ENCODE measurements around the gene UQCC2.
A peak's percentile ranks its signal among the peaks of the same experiment; 100 is the strongest.

The UQCC2 gene

DNA sequence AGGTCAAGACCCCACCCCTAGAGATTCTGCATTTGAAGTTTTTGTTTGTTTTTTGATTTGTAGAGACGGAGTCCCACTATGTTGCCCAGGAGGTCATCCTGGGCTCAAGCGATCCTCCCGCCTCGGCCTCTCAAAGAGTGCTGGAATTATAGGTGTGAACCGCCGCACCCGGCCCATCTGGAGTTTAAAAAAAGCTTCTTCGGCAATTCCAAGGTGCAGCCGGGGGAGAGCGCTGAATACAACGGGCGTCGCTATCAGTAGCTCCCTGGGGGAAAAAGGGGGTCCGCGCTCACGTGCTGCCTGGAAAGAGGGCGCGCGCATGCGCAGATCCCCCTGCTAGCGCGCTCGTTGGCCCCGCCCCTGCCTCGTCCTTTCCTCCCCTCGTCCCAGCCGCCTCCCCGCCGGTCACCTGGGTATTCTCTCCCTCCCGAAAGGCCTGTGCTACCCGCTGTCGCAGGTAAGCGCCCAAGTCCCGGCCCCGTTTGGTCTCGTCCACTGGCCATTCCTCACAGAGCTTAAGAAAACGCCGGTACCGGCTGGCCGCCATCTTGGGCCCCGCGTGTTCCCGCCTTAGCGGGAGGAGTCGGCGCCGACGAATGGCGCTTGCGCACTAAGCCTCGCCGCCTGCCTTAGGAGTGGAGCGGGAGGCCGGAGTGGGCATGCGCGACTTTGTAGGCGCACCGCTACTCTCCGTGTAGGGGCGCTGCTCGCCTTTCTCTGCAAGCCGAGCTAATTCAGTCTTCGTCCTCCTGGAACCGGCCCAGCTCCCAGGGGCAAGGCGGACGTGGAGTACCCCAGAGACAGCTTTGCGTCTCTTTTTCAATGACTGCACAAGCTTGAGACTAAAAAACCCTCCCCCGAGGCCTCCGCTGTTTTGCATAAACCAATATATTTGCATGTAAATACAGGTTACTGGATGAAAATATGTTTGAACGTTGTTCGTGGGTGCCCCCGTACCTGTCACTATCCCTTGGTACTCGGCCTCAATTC is at the start of gene UQCC2:
Gene UQCC2 (minus strand): TSS at position 561 of the 990 bp plus-strand sequence. CDS start 14 bp downstream, at position 547.
- peak; percentile 96 to 97 for DNase-seq

DNA sequence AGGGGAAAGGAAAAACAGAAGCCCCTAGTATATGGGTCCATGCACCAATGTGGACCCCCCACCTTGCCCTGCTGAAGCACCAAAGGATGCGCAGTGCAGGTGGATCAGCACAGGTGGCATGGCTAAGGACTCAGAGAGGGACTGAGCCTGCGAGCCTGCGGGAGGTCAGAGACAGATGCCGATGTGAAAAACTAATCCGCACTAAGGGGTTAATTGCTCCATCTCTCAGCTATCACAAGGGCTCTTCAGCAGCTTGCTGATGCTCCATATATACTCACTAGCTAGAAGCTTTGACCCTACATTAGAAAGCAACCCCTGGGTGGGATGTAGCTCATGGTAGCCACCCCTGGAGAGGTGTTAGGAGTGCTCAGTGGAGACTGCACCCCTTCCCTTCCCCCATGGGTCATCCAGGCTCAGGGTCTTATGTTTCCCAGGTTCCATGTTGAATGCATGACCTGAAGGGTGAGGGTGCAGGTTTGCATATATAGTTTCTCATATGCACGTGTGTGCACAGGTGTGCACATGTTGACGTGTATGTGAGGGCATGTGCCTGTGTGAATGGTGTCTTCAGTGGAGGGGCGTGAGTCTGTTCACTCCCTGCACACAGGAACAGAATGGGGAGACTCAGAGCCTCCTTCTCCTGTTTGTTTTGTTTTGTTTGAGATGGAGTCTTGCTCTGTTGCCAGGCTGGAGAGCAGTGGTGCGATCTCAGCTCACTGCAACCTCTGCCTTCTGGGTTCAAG is 48.6 kb upstream of the UQCC2 start:
- DNase-seq, result no peak

DNA sequence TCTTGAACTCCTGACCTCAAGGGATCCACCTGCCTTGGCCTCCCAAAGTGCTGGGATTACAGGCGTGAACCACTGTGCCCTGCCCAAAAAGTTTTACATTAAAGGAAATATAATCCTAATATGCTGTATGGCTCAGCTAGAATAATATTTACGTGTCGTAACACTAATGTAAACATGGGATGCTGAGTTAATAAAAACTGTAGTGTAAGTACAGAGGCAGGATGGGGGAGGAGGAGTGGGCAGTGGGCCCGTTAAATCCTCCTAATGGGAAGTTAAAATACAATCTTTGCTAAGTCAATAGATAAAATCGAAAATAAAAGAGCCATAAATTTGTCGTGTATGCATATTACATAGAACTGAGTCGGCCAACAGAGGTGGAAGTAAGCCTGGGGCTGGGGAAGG is 47.3 kb upstream of the UQCC2 start:
- no peak for DNase-seq

DNA sequence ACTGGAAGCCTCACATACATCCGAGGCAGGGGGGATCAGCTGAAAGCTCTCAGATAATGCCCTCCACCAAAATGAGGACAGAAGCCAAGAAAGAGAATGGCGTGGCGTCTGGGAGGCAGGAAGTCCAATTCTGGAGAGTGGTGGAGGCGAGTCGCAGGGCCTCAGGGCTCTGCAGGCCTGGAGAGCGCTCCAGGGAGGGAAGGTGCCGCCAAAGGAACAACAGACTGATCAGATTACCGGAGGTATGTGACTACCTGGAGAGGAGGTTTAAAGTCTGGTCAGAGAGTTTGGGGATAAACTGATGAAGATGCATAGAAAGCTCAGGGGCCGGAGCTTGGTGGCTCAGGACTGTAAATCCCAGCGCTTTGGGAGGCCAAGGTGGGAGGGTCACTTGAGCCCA is 46.4 kb upstream of the UQCC2 start:
- DNase-seq, result no peak

DNA sequence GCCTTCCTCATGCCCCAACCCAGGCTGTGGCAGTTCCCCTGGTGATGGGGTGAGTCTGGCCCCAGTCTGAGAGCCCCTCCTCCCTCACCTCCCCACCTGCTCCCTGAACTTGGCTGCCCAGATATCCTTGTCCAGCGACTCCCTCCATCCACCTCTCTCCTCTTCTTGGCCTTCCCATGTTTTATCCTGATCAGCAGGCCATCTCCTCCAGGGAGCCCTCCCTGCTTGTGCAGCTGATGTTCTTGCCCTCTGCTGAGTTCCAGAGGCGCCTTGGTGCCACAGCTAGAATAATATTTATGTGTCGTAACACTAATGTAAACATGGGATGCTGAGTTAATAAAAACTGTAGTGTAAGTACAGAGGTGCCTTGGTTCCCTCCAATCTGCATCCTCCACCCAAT is 45.6 kb upstream of the UQCC2 start:
- DNase-seq, result no peak

DNA sequence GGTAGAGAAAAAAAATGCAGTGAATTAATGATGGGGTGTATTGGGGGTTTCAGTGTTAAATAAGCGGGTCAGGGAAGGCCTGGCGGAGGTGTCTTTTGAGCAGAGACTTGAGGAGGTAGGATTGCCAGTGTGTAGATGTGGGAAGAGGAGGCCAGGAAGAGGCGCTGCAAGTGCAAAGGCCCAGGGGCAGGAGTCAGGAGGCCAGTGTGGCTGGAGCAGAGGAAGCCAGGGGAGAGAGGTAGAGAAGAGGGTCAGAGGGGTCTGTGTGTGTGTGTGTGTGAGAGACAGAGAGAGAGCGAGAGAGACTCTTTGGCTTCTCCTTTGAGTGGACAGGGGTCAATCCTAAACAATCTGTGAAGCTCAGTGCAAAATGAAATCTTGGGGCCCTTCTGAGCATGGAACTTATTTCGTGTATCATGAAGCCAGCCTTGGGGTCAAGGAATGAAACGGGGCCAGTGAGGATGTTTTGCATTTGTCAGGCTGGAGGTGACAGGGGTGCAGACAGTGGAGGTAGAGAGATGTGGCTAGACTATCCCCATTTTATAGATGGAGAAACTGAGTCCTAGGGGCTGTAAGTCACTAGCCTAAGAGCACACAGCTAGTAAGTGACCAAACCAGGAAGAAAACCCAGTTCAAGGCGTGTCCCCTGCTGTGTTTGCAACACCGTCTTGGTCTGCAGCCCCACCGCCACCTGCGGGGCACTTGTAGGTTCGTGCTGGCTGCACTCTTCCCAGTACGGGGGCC is 44.9 kb upstream of the UQCC2 start:
- no peak for DNase-seq

DNA sequence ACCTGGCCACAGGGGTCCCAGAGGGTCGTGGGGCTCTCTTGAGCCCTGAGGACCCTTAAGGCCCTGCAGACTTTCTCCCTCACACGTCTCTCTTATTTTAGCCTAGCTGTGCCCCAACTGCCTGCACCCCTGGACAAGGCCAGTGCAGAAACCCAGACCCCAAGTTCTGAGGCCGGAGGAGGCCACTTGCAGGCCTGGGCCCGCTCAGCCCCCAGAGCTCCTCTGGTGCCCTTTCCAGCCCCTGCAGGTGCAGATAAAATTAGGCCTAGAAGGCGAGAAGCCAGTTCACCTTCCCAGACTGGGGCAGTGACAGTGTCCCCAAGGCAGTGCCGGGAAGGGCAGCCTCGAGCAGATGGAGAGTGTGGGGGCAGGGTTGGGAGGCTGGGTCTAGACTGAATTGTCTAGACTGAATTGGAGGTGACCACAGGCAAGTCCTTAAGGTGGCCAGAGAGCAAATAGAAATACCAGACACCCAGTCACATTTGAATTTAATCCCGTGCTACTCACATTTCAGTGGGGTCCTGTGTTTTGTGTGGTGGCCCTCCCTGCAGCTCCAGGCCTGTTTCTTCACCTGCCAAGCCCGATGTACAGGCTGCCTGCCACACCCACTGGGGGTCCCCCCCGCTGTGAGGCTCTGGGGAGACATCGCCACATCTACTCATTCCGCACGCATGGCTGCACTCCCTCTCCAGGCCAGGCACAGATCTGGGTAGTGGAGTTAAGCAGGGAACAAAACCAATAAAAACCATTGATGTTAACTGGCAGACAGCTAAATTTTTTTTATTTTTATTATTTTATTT is 43.8 kb upstream of the UQCC2 start:
- no peak for DNase-seq

DNA sequence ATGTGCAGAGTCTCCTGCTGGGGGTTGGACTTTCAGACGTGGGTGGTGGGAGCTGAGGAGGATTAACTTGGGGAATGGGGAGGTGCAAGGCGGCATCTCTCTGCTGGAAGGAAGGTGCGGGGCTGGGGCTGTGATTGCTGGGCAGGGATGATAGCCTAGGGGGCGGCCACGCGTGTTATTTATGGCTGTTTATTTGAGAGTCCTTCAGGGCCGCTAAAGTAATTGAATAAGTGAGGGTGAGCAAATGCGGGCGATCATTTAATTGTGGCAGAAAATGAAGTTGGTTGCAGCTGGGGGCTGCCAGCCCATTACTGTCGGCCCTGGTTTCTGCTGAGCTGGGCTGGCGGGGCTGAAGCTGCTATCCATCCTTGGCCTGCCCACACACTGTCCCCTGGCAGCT is 42.7 kb upstream of the UQCC2 start:
- no peak for DNase-seq

DNA sequence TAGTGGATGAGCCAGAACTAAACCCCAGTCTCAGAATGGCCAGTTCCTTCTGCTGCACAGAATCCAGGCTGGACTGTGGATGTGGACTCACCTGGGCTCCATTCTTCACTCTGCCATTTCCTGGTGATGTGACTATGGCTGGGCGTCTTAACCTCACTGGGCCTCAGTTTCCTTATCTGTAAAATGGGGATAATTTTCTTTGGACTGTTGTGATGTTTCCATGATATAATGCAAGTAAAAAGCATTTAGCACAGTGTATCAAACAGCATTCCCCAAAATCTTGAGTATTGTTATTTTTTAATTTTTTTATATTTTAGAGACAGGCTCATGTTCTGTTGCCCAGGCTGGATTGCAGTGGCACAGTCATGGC is 41.1 kb upstream of the UQCC2 start:
- no peak for DNase-seq

DNA sequence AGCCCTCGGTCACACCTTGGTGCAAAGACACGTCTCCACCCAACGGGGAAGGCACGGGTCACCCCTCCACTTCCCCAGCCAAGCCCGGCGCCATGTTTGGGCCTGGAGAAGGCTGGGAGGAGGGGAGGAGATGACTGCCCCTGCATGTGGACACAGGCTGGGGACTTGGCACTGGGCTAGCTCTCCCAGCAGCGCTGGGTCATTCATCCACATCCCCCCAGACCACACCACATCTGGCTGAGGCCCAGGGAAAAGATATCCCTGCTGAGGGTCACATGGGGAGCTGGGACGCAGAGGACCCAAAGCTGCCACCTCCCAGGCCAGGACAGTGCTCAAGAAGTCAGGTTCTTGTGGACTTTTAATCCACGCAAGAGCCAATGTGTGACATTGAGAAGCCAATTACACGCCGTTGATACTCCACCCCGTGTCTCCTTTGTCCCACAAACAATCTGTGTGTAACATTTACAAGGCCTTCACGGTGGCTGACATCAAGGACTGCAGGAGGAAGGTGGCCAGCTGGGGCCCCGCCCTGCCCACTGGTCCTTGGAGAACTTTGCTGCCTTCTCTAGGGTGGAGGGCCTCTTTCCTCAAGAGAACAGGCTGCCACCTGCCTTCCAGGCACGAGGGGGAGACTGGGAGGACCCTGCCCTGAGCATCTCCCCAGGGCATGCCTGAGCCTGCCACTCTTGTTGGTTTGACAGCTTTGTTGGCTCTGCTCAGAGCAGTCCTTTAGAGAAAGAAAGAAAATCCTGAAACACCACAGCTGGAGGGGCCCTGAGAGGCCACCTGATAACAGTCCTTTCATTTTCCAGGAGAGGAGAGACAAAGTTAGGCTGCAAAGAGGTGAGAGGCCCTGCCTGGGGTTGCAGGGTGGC is 40.5 kb upstream of the UQCC2 start:
- DNase-seq, result no peak

DNA sequence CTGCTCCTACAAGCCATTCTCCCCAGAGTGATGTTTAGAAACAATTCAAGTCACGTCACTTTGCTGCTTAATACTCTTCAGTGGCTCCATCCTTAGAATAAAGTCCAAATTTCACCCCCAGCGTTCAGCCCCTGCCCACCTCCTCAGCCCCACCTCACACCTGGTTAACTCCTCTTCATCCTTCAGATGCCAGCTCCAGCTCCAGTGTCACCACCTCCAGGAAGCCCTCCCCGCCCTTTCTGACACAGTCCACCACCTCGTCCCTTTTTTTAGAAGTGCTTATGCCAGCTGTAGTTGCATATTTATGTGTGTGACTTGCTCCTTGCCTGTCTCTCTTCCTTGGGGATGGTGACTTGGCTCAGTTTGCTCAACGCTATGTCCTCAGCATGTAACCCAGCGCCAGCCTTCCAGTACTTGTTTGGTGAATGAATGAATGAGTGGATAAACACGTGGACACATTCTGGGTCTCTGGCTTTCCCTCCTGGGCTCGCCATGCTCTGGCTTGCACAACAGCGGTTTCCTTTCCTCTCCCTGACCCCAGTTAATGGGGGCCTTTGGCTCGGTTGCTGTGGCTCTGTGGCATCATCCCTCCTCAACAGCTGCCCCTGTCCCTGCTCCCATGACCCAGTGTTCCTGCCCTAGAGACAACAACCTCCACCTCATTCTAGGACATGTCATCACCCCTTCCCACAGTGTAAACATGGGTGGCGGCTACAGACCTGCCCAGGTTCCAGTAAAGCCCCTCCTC is 38.9 kb upstream of the UQCC2 start:
- no peak for DNase-seq

DNA sequence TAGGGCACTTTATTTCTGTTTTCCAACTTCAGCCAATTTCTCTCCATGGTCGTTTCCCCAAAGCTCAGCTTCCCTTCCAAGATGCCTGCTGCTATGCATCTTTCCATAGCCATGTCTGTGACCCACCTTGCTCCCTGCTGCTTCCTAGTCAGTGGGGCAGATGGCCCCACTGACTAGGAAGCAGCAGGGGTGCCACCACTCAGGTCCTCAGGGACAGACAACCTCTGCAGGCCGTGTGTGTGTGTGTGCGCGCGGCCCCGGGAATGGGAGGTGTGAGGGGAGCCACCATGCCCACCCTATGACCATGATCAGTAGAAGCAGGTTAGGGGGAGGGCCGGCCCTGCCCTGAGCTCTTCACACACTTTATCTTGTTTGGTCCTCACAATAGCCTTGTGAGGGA is 37.9 kb upstream of the UQCC2 start:
- DNase-seq, result no peak

DNA sequence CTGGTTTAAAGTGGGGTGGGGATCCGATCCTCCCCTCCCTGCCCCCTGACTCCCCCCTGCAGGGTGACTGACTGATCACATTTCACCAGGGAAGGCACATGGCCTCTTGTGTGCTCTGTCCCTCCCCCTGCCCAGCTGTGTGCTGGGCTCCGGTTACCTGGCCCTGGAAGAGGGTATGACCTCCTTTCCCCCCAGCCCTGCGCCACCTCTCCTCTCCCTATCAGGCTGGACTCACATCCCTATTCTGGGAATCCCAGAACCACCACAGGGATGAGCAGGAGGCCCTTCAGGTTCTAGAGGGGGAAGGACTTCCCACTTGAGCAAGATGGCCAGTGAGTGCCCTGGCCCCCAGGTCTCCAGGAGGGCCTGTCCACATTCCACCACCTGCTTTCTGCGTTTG is 37.3 kb upstream of the UQCC2 start:
- no peak for DNase-seq

DNA sequence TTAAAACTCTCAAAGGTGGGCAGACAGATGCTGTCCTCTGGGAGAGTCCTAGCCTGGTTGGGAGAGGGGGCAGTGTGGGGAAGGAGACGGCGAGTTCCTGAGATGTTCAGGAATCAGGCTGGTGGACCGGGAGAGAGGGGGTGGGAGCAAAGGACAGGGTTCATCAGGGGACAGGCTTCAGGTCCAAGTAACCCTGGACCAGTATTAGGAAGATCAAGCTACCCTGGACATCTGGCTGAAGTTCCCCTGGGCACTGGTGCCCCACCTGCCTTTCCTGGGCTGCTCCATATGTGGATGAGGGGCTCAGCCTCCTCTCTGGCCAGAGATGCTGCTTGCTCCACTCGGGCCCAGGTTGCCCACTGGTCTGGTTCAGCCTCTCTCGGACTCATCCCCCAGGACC is 36.3 kb upstream of the UQCC2 start:
- no peak for DNase-seq

DNA sequence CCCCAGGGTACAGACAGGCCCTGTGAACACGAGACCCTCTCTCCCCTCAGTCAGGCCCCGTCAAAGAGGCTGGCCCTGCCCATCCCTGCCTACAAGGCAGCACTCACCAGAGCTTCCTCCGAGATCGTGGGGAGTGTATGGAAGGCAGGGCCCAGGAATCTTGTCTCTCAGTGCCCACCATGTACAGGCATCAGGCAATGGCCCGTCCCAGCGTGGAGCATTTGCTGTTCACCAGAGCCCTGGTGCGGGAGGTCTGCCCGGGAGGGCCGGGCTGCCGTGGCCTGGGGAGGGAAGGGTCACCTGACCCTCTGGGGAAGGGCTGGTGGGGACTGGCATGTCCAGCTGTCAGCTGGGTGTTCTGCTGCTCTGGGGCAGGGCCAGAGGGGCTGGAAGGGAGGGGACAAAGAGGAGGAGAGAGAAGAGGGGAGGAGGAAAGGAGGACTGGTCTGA is 35.2 kb upstream of the UQCC2 start, which contains the start of gene IP6K3:
Gene IP6K3 (minus strand): TSS at position 255 of the 450 bp plus-strand sequence. CDS start 11,429 bp downstream, outside the sequence.
- no peak for DNase-seq

DNA sequence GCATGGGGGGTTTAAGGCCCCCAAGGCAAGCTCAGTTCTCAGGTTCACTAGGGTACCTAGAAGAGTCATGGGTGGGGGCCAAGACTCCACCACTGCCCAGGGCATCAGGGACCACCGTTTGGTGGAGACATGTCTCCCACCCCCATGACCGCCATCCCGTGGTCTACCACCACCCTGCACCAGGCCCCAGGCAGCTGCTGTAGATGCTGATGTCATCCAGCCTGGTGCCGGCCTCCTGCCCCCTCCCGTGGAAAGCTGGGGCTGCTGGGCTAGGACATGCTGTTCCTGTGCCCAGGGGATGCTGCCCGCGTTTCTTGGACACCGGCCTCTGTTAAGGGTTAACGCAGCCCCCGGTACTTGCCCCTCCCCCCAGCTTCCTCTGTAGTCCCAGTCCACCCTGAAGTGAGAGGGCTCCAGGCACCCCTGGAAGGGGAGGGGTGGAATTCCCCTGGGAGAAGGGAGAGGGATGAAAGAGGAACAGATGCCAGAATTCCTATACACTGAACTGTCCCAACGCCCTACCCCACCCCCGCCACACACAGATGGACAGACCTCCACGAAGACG is 34.6 kb upstream of the UQCC2 start:
- no peak for DNase-seq

DNA sequence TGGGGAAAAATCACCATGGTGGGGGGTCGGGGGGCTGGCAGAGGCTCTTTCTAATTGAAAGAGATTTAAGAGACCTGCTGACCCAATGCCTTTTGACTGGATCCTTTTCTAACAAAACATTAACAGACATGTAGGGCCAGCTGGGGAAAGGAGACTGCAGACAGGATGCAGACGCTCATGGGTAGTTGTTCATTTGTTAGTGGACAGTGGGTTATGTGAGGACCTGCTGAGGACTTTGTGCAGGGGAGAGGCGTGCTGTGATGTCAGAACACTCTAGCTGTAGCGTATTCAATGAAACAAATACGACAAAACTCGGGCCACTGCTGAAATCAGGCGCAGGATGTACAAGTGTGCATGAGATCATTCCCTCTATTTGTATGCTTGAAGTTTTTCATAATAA is 34.0 kb upstream of the UQCC2 start:
- no peak for DNase-seq

DNA sequence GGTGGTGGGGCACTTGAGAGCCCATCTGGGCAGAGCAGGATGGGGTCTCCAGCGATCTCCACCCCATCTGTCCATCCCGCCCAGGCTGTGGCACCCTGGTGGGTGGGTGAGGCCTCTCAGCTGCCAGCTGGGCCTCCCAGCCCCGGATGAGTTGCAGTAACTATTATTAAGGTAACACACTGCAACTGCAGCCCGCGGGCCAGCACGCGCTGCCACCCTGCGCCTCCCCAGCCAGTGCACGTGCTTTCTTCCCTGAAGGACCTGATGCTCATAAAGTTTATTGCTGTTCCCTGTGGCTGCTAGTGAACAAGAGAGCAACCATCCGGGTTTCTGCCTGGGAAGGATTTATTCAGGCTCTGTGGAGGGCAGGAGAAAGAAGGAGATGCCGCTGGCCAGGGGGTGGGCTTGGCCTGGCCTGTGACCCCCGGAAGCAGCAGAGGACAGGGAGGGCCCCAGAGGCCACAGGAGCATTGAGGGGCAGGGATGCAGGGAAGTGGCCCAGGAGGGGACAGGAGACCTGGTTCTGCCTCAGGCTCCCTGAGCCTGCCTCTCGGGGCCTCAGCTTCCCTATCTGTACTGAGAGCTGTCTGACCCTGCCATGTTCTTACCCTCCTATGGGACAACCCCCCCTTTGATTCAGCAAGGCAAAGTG is 33.5 kb upstream of the UQCC2 start:
- no peak for DNase-seq
